HT1080 (cell line): Measurements from ENCODE around the gene CIROP. TPM values are rescaled to one million over a fixed set of nuclear protein-coding genes. Genes with fewer than 3 reads are reported as not detected.

Source experiments
- DNase-seq: peaks from one replicate; pipeline ENCODE4 v3.0.0-alpha.2; 2015; ENCODE audit warnings: low read depth
- total RNA-seq: library from RNA; depleted of rRNA; stranded (reverse); fragments of >200 nt; shearing (Covaris generic); gene quantifications from 2 replicates; pipeline ENCODE4 v1.2.3, GENCODE V29; 2014

Gene CIROP
- total RNA-seq, 1 experiment from 2014 or later: not detected

- DNase-seq: peak; percentile 92
These were observed 35.9 kb downstream of the CIROP start for GRCh38 chr14:23068789-23069412.

DNA sequence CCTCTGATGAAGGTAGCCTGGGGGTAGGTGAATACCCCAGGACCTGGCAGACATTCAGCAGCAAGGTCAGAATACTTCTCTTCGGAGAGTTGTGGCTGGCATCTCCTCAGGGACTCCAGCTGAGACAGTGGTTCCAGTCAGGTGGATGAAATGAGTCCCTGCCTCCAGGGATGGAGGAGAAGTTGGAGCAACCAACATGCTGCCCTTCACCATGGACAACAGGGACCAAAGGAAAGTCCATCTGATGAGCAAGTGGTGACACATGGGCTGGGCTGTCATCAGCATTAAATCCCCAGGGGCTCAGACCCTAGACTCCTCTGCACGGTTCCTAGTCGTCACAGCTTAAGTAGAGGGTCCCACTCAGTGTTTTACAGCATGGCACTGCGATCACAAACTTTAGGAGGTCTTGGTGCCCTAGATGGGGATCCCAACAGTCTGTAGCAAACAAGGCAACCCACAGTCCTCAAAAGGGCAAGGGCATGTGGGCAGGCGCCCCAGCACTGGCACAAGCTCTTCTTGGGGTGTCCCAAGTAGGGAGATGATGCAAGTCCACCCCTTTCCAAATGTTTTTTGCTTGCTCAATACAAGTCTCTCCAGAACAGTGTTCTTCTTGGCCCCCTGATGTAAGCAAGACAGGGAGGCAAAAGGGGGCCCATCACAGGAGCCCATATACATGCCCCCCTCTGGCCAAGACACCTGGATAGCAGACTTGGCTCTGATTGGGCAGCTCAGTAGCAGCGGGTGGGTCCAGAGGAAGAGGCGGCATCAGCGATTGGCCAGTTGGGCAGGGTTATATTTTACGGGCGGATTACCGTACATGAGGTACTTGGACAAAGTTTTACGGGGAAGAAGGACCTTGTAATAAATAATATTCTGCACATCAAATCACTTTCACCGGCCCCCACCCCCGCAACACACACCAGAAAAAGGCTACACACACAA, 36.7 kb downstream of the CIROP start:
- DNase-seq: no peak

DNA sequence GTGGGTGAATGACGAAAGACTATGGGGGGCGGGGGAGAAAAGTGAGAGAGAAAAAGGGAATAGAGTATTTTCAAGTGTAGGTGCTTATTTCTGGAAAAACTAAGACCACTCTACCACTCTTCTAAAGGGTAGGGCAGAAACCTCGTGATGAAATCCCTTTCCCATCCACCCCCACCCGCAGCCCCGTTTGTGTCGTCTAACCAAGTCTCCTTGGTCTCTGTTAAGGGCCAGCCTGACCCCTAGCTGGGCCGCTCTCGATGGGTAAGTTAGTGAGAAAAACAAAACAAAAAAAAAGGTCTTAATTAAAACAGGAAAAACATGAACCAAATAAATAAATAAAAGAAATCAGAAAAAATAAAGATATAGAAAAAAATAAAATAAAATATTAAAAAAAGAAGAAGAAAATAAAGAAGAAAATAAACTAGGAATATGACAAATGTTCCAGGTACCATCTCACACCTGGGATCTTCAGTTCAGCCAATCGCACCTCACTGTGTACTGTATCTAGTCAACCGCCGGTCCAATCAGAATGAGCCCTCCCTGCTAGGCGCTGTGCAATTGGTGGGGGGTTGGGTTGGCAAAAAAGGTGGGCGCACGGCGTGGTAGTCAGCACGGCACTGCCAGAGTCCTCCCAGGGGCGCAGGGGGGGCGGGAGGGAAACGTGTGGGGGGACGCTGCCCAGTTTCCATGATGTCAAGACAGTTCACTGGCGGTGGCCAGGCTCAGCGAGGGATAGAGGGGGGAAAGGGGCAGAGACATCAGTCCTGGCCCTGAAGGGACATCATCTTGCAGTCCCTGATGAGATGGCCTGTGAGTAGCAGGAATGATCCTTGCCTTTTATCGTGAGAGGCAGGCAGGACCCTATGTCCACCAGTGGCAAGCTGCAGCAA, 37.7 kb downstream of the CIROP start:
- DNase-seq: no peak

GRCh38 chr14:23066368-23066767, 38.4 kb downstream of the CIROP start:
- no peak for DNase-seq

DNA sequence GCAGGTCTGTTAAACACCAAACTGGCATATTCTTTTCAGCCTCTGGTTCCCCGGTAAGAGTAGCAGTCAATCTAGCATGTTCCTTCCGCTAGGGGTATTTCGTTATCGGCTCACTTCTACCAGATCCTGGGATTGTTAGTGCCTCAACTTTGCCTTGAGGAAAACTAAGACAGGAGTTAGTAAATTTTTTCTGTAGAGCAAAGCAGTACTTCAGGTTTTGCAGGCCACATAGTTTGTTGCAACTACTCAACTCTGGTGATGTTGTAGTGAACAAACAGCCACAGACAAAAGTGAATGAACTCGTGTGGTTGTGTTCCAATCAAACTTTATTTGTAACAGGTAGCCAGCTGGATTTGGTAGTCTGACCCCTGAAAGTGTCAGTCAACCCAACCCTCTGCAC, 41.2 kb downstream of the CIROP start:
- no peak for DNase-seq

DNA sequence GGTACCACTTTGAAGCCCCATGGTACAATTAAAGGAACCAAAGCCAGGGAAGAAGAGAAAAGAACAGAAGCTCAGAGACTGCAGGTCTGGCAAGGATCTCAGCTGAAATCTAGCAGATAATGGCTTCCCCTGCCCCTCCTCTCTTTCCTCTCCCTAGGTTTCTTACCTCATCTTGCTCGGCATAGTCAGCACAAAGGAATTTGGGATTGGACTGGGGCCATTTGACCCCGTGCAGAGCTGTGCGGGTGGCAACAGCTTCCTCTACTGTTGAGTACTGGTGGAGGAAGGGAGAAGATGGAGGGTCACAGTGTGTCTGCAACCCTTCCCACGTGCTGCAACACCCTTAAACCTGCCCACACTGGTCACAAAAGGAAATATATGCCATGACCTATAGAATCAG, 42.8 kb downstream of the CIROP start:
- peak; percentile 96 for DNase-seq

DNA sequence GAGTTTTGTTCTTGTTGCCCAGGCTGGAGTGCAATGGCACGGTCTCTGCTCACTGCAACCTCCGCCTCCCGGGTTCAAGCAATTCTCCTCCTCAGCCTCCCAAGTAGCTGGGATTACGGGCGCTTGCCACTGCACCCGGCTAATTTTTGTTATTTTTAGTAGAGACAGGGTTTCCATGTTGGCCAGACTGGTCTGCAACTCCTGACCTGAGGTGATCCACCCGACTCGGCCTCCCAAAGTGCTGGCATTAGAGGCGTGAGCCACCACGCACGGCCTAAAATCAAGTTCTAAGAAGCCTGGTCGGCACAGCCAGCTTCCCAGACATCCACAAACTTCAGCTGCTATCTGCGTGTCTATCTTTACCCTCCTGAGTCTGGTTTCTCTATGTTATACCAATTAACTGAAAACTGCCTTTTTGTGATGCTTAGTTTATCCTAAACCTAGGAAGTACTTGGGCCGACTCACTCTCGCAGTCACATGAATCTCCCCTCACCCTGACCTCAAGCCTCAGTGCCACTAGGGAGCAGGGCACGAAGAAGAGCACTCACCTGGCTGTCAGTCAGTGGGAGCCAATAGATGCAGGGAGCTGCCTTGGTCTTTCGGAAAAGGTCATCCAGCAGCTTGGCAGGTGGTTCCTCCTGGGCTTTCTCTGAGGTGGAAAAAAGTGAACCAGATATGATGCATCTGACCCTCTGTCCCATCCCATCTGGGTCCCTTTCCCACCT, 44.1 kb downstream of the CIROP start:
- no peak for DNase-seq

GRCh38 chr14:23058654-23059504, 45.9 kb downstream of the CIROP start:
- no peak for DNase-seq

DNA sequence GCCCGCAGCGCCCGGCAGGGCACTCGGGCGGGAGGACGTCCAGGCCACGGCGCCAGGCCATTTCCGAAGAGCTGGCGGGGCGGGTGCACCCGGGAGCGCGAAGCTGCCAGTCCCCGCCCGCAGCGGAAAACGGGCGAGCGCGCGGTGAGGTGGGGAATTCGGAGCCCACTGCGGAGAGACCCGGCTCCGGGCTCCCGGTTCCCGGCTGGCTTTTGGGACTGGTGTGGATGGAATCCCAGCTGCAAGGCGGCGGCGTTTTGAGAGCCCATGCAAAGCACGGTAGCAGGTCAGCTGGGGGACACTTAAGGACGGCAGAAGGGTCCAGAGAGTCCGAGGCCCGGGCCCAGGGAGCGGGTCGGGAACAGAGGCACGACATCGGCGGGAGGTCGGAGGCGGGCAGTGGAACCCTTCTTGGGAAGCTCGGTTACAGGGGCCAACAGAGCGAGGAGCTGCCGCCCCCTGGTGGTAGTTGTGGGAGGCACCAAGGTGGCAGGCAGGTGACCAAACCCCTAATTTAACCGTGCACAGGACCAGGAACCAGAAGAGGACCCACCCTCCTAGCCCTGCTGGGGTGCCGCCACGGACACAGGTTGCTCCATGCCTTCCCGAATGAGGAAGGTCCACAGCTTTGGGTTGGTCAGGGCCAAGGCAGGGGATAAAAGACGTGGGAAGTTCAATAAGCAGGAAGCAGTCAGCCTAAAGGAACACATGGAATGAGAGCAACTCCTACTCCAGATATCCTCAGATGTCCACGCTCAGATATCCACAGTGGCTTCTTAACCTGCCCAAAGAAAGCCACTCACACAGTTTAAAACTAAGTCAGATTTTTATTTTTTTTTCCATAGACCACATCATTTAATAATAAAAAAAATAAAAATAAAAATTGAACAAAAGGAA, 46.8 kb downstream of the CIROP start:
- DNase-seq: peak; percentile 81

GRCh38 chr14:23056956-23057756, 47.6 kb downstream of the CIROP start, which contains the start of gene CDH24:
Gene CDH24 (minus strand): TSS chr14:23057520. CDS start chr14:23055733, 1,787 bp downstream.
- DNase-seq: peak; percentile 59

DNA sequence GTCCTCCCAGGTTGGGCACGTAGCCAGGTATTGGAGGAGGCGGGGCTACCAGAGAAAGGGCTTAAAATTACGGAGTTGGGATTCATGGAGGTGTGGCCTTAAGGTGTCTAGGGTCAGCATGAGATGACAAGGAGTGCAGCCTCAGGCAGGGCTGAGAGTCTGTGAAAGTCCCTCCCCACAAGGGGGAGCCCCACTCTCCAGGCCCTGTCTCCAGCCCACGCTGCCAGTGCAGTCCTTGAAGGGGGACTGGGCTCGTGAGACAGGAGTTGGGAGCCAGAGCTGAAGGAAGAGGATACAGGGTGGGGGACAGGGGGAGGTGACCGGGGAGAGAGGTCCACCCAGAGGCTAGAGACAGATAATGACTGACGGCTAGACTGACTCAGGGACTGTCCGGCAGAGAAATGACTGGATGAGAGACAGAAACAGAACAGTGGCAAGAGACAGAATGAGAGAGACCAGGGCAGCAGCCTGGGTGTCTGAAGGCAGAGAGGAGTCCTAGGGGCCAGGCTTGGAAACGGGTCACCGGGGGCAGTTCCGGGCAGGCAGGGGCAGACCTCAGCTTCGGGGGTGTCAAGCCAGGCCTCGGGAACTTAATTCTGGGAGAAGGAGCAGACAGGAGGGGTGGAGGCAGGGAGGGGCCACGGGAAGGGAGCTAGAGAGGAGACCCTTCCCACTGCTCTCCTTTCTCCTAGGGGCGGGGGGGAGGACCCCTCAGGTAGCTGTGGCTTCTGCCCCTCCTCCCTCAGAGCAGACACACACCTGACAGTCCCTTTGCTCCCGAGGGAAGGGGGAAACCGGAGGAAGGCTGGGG, 48.4 kb downstream of the CIROP start:
- DNase-seq: peak; percentile 77

DNA sequence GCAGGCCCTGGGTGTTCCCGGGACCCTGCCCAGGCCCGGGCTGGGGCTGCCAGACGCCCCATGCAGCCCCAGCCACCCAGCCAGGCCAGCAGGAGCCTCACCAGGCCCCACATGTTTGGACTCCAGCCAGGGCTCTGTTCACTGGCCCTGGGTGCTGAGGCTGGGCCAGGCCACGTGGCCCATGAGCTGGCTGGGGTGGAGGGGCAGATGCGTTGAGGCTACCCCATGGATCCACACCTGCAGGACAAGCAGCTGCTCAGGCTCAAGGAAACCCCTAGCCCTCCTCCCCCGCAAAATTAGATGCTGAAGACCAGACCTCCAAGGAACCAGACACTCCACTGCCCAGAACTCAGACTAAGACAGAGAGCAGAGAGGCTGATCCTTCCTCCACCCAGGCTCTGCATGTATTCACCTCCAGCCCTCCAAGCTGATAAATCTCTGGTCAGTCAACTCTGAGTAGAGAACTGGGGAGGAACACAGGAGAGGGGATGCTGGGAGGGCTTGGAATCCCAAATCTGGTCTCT, 49.1 kb downstream of the CIROP start:
- DNase-seq: no peak

- no peak for DNase-seq
These were observed 49.6 kb downstream of the CIROP start for GRCh38 chr14:23055147-23055550.

GRCh38 chr14:23054000-23054811, 50.6 kb downstream of the CIROP start:
- DNase-seq: no peak

GRCh38 chr14:23053426-23053825, 51.4 kb downstream of the CIROP start:
- DNase-seq: no peak

- no peak for DNase-seq
These were observed 52.1 kb downstream of the CIROP start for GRCh38 chr14:23052671-23053070.
